Effector memory CD8-positive, alpha-beta T cell (primary cell): ENCODE results near the gene FAM216B.
"Not testable (repeated sequence)": the region's sequence is repeated elsewhere in the genome, so short reads cannot be mapped to it uniquely, and the experiment has no call there.

Experiments used
- ATAC-seq: fragments of 150-1000 bp; cut with Tn5 transposase; replicated peaks from 2 replicates; pipeline ENCODE4 v1.10.0; 2021; ENCODE audit warnings: mild to moderate bottlenecking, moderate library complexity
- DNase-seq, 3 experiments: peaks; one replicate each; pipeline ENCODE4 v3.0.0; 2021
- H3K27ac Mint-ChIP-seq, 2 donors: one replicate each; pipeline ENCODE4 v1.8.0; 2022; ENCODE audit warnings: mild to moderate bottlenecking in 2 of 2, mixed read lengths in 2 of 2, moderate library complexity in 2 of 2
- H3K27me3 Mint-ChIP-seq, 2 donors: one replicate each; pipeline ENCODE4 v1.8.0; 2022; ENCODE audit warnings: mixed read lengths in 2 of 2
- H3K36me3 Mint-ChIP-seq: one replicate; pipeline ENCODE4 v1.8.0; 2022; ENCODE audit warnings: mild to moderate bottlenecking, moderate library complexity, mixed read lengths; ENCODE audit not compliant: insufficient read depth
- H3K4me1 Mint-ChIP-seq, 2 donors: one replicate each; pipeline ENCODE4 v1.8.0; 2022; ENCODE audit warnings: low read depth in 2 of 2, mixed read lengths in 2 of 2
- H3K4me3 Mint-ChIP-seq, 2 donors: one replicate each; pipeline ENCODE4 v1.8.0; 2022; ENCODE audit warnings: mild to moderate bottlenecking in 2 of 2, mixed read lengths in 2 of 2, moderate library complexity in 2 of 2
- H3K9me3 Mint-ChIP-seq, 2 donors: one replicate each; pipeline ENCODE4 v1.8.0; 2022; ENCODE audit warnings: mixed read lengths in 2 of 2

FAM216B gene

DNA sequence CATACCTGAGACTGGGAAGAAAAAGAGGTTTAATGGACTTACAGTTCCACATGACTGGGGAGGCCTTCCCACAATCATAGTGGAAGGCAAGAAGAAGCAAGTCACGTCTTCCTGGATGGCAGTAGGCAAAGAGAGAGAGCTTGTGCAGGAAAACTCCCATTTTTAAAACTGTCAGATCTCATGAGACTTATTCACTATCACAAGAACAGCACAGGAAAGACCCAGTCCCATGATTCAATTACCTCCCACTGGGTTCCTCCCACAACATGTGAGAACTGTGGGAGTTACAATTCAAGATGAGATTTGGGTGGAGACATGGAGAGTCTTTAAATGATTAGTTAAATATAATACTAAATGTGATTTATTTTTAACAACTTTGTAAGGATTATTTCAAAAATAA is 38.3 kb downstream of the FAM216B start:
- H3K4me1 Mint-ChIP-seq, DNase-seq, H3K9me3 Mint-ChIP-seq, H3K4me3 Mint-ChIP-seq, H3K27ac Mint-ChIP-seq, H3K36me3 Mint-ChIP-seq, ATAC-seq: not testable (repeated sequence)
- H3K27me3 Mint-ChIP-seq: peaks cover 25 to 35% of the 10 kb centered on the region in 2 donors

DNA sequence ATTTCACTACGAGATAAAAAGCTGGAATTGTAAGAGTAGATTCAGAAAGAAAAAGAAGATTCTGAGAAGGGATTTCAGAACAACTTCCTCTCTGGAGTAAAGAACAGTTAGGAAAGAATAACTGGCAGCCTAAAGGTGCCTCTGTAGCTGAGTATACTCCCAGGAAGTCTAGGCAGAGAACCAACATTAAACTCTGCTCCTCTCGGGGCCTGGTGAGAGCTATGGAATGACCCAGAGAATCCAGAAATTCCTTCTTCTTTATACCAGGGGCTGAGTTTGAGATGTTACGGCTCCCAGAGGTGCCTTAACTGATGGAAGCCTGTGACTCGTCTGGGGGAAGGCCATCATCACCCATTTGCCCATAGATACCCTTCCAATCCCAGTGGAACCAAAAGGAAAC is 39.1 kb downstream of the FAM216B start:
- H3K9me3 Mint-ChIP-seq: peaks cover 1 to 4% of the 10 kb centered on the region in 2 donors
- no peaks in the 10 kb centered on the region for H3K36me3 Mint-ChIP-seq
- no peak for ATAC-seq
- no peak for DNase-seq
- H3K27ac Mint-ChIP-seq: no peak overlapping the region
- no peak overlapping the region for H3K4me3 Mint-ChIP-seq
- peaks cover 33 to 41% of the 10 kb centered on the region in 2 donors for H3K27me3 Mint-ChIP-seq
- H3K4me1 Mint-ChIP-seq: no peaks in the 10 kb centered on the region

- Mint-ChIP-seq H3K27ac (no peak overlapping the region), H3K27me3 (peaks cover 29 to 38% of the 10 kb centered on the region in 2 donors), H3K36me3 (no peaks in the 10 kb centered on the region), H3K4me3 (no peak overlapping the region), H3K4me1 (no peaks in the 10 kb centered on the region), H3K9me3 (peaks cover 1 to 4% of the 10 kb centered on the region in 2 donors)
- DNase-seq (no peak), ATAC-seq (no peak)
These were observed 40.1 kb downstream of the FAM216B start for GRCh38 chr13:42821437-42821836.

GRCh38 chr13:42832341-42833096 is 51.1 kb downstream of the FAM216B start:
- Mint-ChIP-seq H3K36me3 (no peaks in the 10 kb centered on the region), H3K27me3 (peaks cover 17 to 32% of the 10 kb centered on the region in 2 donors), H3K9me3 (no peaks in the 10 kb centered on the region), H3K4me3 (no peak overlapping the region), H3K27ac (no peak overlapping the region), H3K4me1 (no peaks in the 10 kb centered on the region)
- no peak for ATAC-seq
- DNase-seq: no peak

- DNase-seq (no peak), ATAC-seq (no peak)
- Mint-ChIP-seq H3K4me1 (no peaks in the 10 kb centered on the region), H3K27ac (no peak overlapping the region), H3K9me3 (no peaks in the 10 kb centered on the region), H3K36me3 (no peaks in the 10 kb centered on the region), H3K4me3 (no peak overlapping the region), H3K27me3 (peaks cover 7 to 31% of the 10 kb centered on the region in 2 donors)
These were observed 53.6 kb downstream of the FAM216B start for GRCh38 chr13:42834946-42835345.

- H3K36me3 Mint-ChIP-seq: no peaks in the 10 kb centered on the region
- H3K27me3 Mint-ChIP-seq: peaks cover 7 to 24% of the 10 kb centered on the region in 2 donors
- DNase-seq: no peak
- no peak overlapping the region for H3K4me3 Mint-ChIP-seq
- no peak overlapping the region for H3K27ac Mint-ChIP-seq
- H3K4me1 Mint-ChIP-seq: no peaks in the 10 kb centered on the region
- no peaks in the 10 kb centered on the region for H3K9me3 Mint-ChIP-seq
- ATAC-seq: no peak
These were observed 55.7 kb downstream of the FAM216B start for GRCh38 chr13:42836930-42837690.
